ENCODE data around the gene CLCA1.

DNA sequence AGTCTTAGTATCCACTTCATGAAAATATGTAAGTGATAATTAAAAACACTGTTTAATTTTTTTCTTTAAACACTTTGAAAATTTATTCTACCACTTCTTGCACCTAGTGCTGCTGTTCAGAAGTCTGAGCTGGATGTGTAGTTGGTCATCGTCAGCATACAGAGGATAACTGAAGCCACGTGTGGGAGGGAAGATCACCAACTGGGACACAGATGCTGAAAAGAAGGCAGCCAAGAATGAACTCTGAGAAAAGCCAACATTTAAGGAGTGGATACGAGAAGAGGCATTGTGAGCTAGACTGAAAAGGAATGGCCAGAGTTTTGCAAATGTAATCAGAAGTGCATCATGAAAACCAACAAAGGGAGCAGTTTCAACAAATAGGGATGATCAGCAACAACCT is 53.5 kb downstream of the CLCA1 start:
- TF ChIP-seq, protein P1, sequence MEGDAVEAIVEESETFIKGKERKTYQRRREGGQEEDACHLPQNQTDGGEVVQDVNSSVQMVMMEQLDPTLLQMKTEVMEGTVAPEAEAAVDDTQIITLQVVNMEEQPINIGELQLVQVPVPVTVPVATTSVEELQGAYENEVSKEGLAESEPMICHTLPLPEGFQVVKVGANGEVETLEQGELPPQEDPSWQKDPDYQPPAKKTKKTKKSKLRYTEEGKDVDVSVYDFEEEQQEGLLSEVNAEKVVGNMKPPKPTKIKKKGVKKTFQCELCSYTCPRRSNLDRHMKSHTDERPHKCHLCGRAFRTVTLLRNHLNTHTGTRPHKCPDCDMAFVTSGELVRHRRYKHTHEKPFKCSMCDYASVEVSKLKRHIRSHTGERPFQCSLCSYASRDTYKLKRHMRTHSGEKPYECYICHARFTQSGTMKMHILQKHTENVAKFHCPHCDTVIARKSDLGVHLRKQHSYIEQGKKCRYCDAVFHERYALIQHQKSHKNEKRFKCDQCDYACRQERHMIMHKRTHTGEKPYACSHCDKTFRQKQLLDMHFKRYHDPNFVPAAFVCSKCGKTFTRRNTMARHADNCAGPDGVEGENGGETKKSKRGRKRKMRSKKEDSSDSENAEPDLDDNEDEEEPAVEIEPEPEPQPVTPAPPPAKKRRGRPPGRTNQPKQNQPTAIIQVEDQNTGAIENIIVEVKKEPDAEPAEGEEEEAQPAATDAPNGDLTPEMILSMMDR (IDR thresholded peaks at IDR 0.05), result no peak
- no peak for TF ChIP-seq POLR2A (IDR thresholded peaks at IDR 0.05)

All from esophagus squamous epithelium (tissue), 4 donors.